Neural cell (in vitro differentiated cells): ENCODE measurements around the gene SERPINI2. TPM values are rescaled to one million over a fixed set of nuclear protein-coding genes. Genes with fewer than 3 reads are reported as not detected.

Experiments used
- H2AFZ ChIP-seq: fragments of 200-600, 300-800 bp; sonication (generic), shearing (Covaris generic); 2 replicates; pipeline ENCODE4 v1.6.0; 2014; ENCODE audit warnings: low read depth, mild to moderate bottlenecking, antibody characterized with exemption, low read length, moderate library complexity
- H3F3A ChIP-seq: fragments of 200-600 bp; shearing (Covaris generic); 2 replicates; pipeline ENCODE4 v1.6.1; 2016; ENCODE audit warnings: mild to moderate bottlenecking, moderate library complexity, mixed read lengths, antibody characterized with exemption, low read length; ENCODE audit not compliant: insufficient read depth, poor library complexity, severe bottlenecking
- H3K27ac ChIP-seq: fragments of 200-600, 300-800 bp; sonication (generic), shearing (Covaris generic); 2 replicates; pipeline ENCODE4 v1.5.1; 2014; ENCODE audit warnings: mild to moderate bottlenecking, low read length, moderate library complexity
- H3K27me3 ChIP-seq: fragments of 300-800, 200-600 bp; sonication (generic), shearing (Covaris generic); 2 replicates; pipeline ENCODE4 v1.6.0; 2014; ENCODE audit warnings: mild to moderate bottlenecking, low read depth, low read length, moderate library complexity; ENCODE audit not compliant: insufficient read depth
- H3K36me3 ChIP-seq: fragments of 300-800, 200-600 bp; sonication (generic), shearing (Covaris generic); 2 replicates; pipeline ENCODE4 v1.5.1; 2014; ENCODE audit warnings: mild to moderate bottlenecking, antibody characterized with exemption, low read length, moderate library complexity; ENCODE audit not compliant: insufficient read depth
- H3K4me2 ChIP-seq: fragments of 300-800, 200-600 bp; sonication (generic), shearing (Covaris generic); 2 replicates; pipeline ENCODE4 v1.6.0; 2014; ENCODE audit warnings: mild to moderate bottlenecking, low read length
- H3K4me3 ChIP-seq: fragments of 300-800, 200-600 bp; sonication (generic), shearing (Covaris generic); 2 replicates; pipeline ENCODE4 v1.5.1; 2014; ENCODE audit warnings: mild to moderate bottlenecking, low read length, moderate library complexity
- H3K79me2 ChIP-seq: fragments of 200-600 bp; shearing (Covaris generic); replicated peaks from 2 replicates; pipeline ENCODE4 v1.6.0; 2014; ENCODE audit warnings: mild to moderate bottlenecking, low read length, moderate library complexity; ENCODE audit not compliant: insufficient read depth
- H3K9ac ChIP-seq: fragments of 300-800, 200-600 bp; sonication (generic), shearing (Covaris generic); 2 replicates; pipeline ENCODE4 v1.6.1; 2016; ENCODE audit warnings: mild to moderate bottlenecking, low read length, mixed read lengths
- H3K9me2 ChIP-seq: fragments of 200-600 bp; shearing (Covaris generic); 2 replicates; pipeline ENCODE4 v1.6.1; 2016; ENCODE audit warnings: mild to moderate bottlenecking, low read length, mixed read lengths; ENCODE audit not compliant: insufficient read depth
- H3K9me3 ChIP-seq: fragments of 200-600, 300-800 bp; sonication (generic), shearing (Covaris generic); 2 replicates; pipeline ENCODE4 v1.6.1; 2016; ENCODE audit warnings: mild to moderate bottlenecking, mixed run types, low read length, moderate library complexity, mixed read lengths
- H4K20me1 ChIP-seq: fragments of 200-600 bp; shearing (Covaris generic); 2 replicates; pipeline ENCODE4 v1.6.1; 2016; ENCODE audit warnings: mild to moderate bottlenecking, mixed run types; ENCODE audit not compliant: insufficient read depth
- CTCF ChIP-seq: fragments of 450-650 bp; IDR thresholded peaks from 2 replicates; pipeline ENCODE4 v1.5.1; 2014; ENCODE audit warnings: antibody characterized with exemption, mild to moderate bottlenecking, moderate library complexity; ENCODE audit not compliant: poor library complexity, severe bottlenecking
- EP300 ChIP-seq: fragments of 450-650 bp; conservative IDR thresholded peaks from 2 replicates; pipeline ENCODE4 v1.6.1; 2014; ENCODE audit warnings: antibody characterized with exemption, mild to moderate bottlenecking, moderate library complexity; ENCODE audit not compliant: poor library complexity, severe bottlenecking
- EZH2 ChIP-seq: fragments of 200-600, 300-800 bp; shearing (Covaris generic), sonication (generic); IDR thresholded peaks from 2 replicates; pipeline ENCODE4 v1.6.1; 2014; ENCODE audit warnings: antibody characterized with exemption, low read length, borderline replicate concordance, mild to moderate bottlenecking; ENCODE audit not compliant: insufficient read depth, poor library complexity, severe bottlenecking
- MXI1 ChIP-seq: fragments of 450-650 bp; conservative IDR thresholded peaks from 2 replicates; pipeline ENCODE4 v1.6.1; 2014; ENCODE audit warnings: antibody characterized with exemption, mild to moderate bottlenecking; ENCODE audit not compliant: poor library complexity, severe bottlenecking
- POLR2AphosphoS5 ChIP-seq: IDR thresholded peaks from 2 replicates; pipeline ENCODE4 v1.6.1; 2012
- RAD21 ChIP-seq: fragments of 450-650 bp; conservative IDR thresholded peaks from 2 replicates; pipeline ENCODE4 v1.6.1; 2014; ENCODE audit warnings: antibody characterized with exemption, mild to moderate bottlenecking, moderate library complexity
- REST ChIP-seq: IDR thresholded peaks from 2 replicates; pipeline ENCODE4 v1.6.1; 2012; ENCODE audit warnings: borderline replicate concordance
- SMC3 ChIP-seq: fragments of 450-650 bp; conservative IDR thresholded peaks from 2 replicates; pipeline ENCODE4 v1.6.1; 2014; ENCODE audit warnings: antibody characterized with exemption, mild to moderate bottlenecking, moderate library complexity; ENCODE audit not compliant: poor library complexity
- TAF1 ChIP-seq: IDR thresholded peaks from 2 replicates; pipeline ENCODE4 v1.6.1; 2012; ENCODE audit warnings: low read depth
- polyA plus RNA-seq: library from polyadenylated mRNA; depleted of rRNA; stranded (reverse); fragments of >200 nt; gene quantifications from 2 replicates; pipeline ENCODE4 v1.2.3, GENCODE V29; 2014

Gene SERPINI2
- polyA plus RNA-seq, 1 donor from 2014 or later = 1.7 TPM

- no peak overlapping the region for H3K4me3 ChIP-seq
Measured at GRCh38 chr3:167453815-167454214, 20.0 kb downstream of the SERPINI2 start.

GRCh38 chr3:167451282-167451681, 22.6 kb downstream of the SERPINI2 start:
- Histone ChIP-seq H3F3A (no peaks in the 10 kb centered on the region), H3K4me2 (no peak overlapping the region), H3K9me3 (no peaks in the 10 kb centered on the region), H2AFZ (no peak overlapping the region), H3K27me3 (no peaks in the 10 kb centered on the region), H3K79me2 (no peaks in the 10 kb centered on the region), H3K4me3 (no peak overlapping the region), H3K36me3 (no peaks in the 10 kb centered on the region), H3K27ac (no peak overlapping the region), H4K20me1 (no peaks in the 10 kb centered on the region), H3K9ac (no peak overlapping the region), H3K9me2 (no peaks in the 10 kb centered on the region)
- TF ChIP-seq POLR2AphosphoS5 (no peak), TAF1 (no peak), EP300 (no peak), EZH2 (no peak), REST (no peak), MXI1 (no peak), RAD21 (no peak), SMC3 (no peak), CTCF (no peak)

More at GRCh38 chr3:167453815-167454214, 20.0 kb downstream of the SERPINI2 start:
- Histone ChIP-seq H3K4me2 (no peak overlapping the region), H4K20me1 (no peaks in the 10 kb centered on the region), H3K9me3 (no peaks in the 10 kb centered on the region), H3K9ac (no peak overlapping the region), H2AFZ (no peak overlapping the region), H3K79me2 (no peaks in the 10 kb centered on the region), H3K27ac (no peak overlapping the region), H3F3A (no peaks in the 10 kb centered on the region), H3K36me3 (no peaks in the 10 kb centered on the region), H3K27me3 (no peaks in the 10 kb centered on the region), H3K9me2 (no peaks in the 10 kb centered on the region)
- no peak for TF ChIP-seq POLR2AphosphoS5

- H3K4me3 ChIP-seq = no peak overlapping the region
- H3K4me2 ChIP-seq = no peak overlapping the region
- H3K27ac ChIP-seq = no peak overlapping the region
- H4K20me1 ChIP-seq = no peaks in the 10 kb centered on the region
- no peaks in the 10 kb centered on the region for H3K79me2 ChIP-seq
- H3K36me3 ChIP-seq = no peaks in the 10 kb centered on the region
- H3K9me3 ChIP-seq = no peaks in the 10 kb centered on the region
- TF ChIP-seq POLR2AphosphoS5 = no peak
- TF ChIP-seq CTCF = no peak
- TF ChIP-seq MXI1 = no peak
- TF ChIP-seq SMC3 = no peak
- TF ChIP-seq RAD21 = no peak
- TF ChIP-seq EP300 = no peak
- no peak for TF ChIP-seq TAF1
- no peak for TF ChIP-seq REST
- H3K27me3 ChIP-seq = no peaks in the 10 kb centered on the region
- no peaks in the 10 kb centered on the region for H3F3A ChIP-seq
- no peak overlapping the region for H2AFZ ChIP-seq
- H3K9ac ChIP-seq = no peak overlapping the region
- H3K9me2 ChIP-seq = no peaks in the 10 kb centered on the region
Measured at GRCh38 chr3:167450675-167451074, 23.2 kb downstream of the SERPINI2 start.
